Measurements from ENCODE around the gene OGFR.

DNA sequence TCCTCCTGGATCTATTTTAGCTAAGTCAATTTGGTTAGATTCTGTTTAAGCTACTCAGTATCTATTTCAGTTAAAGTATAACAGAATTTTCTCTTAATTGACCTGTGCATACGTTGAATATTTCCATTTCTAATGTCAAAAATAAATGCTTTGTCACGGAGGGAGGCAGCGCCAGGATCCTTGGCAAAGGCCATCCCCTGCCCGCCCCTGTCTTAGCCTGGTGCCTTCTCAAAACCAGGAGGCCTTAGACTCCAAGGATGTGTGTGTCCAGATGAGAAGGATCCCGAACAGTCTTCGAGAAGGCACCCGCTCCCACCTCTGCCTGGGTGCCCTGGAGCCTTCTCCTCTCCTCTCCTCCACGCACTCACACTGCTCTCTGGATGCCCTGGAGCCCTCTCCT, 34.6 kb downstream of the OGFR start:
- TF ChIP-seq, protein P1, sequence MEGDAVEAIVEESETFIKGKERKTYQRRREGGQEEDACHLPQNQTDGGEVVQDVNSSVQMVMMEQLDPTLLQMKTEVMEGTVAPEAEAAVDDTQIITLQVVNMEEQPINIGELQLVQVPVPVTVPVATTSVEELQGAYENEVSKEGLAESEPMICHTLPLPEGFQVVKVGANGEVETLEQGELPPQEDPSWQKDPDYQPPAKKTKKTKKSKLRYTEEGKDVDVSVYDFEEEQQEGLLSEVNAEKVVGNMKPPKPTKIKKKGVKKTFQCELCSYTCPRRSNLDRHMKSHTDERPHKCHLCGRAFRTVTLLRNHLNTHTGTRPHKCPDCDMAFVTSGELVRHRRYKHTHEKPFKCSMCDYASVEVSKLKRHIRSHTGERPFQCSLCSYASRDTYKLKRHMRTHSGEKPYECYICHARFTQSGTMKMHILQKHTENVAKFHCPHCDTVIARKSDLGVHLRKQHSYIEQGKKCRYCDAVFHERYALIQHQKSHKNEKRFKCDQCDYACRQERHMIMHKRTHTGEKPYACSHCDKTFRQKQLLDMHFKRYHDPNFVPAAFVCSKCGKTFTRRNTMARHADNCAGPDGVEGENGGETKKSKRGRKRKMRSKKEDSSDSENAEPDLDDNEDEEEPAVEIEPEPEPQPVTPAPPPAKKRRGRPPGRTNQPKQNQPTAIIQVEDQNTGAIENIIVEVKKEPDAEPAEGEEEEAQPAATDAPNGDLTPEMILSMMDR (conservative IDR thresholded peaks at IDR 0.05): no peak
- TF ChIP-seq EZH2 (IDR thresholded peaks at IDR 0.05; ENCODE audit: low read depth): no peak
